ENCODE data around the gene MOB1A.

- TF ChIP-seq POLR2AphosphoS5 (IDR thresholded peaks at IDR 0.05) (no peak), EP300 (IDR thresholded peaks at IDR 0.05) (no peak)
Observed at GRCh38 chr2:74174909-74175308, 3.8 kb downstream of the MOB1A start.
